Adrenal gland (tissue), 5 donors: ENCODE data around the gene LAMC3.

ENCODE experiments used
- POLR2A ChIP-seq, 2 donors: fragments of 450-650 bp; IDR thresholded peaks; one replicate each; pipeline ENCODE4 v1.6.1; 2017; ENCODE audit warnings: antibody characterized with exemption in 2 of 2, mild to moderate bottlenecking in 2 of 2, moderate library complexity in 1 of 2
- TF ChIP-seq, protein P1 (sequence below), 6 experiments: fragments of 450-650 bp in 4 of 6; fragments of 200-600 bp in 2 of 6; sonication (generic) in 1 of 6; IDR thresholded peaks; 1 replicate in 5 of 6; 2 replicates in 1 of 6; pipeline versions ENCODE4 v1.5.1 to v1.8.0; 2016 to 2021; ENCODE audit warnings: antibody characterized with exemption in 6 of 6, mild to moderate bottlenecking in 2 of 6, moderate library complexity in 1 of 6
- donor health status: DM: no; HTN: no; CAD: no.

DNA sequence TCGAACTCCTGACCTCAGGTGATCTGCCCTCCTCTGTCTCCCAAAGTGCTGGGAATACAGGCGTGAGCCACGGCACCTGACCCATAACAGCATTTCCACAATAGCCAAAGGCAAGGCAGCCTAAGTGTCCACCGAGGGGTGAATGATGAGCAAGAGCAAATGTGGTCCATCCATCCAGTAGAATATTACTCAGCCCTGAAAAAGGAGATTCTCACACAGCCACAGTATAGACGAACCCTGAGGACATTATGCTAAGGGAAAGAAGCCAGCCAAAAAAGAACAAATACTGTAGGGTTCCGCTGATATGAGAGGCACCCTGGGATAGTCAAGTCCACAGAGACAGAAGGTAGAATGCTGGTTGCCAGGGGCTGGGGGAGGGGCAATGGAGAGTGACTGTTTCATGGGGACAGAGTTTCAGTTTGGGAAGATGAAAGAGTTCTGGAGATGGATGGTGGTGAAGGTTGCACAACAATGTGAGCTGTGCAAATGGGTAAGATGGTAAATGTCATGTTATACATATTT is 7.0 kb downstream of the LAMC3 start:
- TF ChIP-seq, protein P1, sequence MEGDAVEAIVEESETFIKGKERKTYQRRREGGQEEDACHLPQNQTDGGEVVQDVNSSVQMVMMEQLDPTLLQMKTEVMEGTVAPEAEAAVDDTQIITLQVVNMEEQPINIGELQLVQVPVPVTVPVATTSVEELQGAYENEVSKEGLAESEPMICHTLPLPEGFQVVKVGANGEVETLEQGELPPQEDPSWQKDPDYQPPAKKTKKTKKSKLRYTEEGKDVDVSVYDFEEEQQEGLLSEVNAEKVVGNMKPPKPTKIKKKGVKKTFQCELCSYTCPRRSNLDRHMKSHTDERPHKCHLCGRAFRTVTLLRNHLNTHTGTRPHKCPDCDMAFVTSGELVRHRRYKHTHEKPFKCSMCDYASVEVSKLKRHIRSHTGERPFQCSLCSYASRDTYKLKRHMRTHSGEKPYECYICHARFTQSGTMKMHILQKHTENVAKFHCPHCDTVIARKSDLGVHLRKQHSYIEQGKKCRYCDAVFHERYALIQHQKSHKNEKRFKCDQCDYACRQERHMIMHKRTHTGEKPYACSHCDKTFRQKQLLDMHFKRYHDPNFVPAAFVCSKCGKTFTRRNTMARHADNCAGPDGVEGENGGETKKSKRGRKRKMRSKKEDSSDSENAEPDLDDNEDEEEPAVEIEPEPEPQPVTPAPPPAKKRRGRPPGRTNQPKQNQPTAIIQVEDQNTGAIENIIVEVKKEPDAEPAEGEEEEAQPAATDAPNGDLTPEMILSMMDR (IDR thresholded peaks at IDR 0.05), result no peak
- no peak for TF ChIP-seq POLR2A (IDR thresholded peaks at IDR 0.05)
